Colonic mucosa (tissue), 4 donors: Measurements from ENCODE around the gene CMSS1. TPM values are rescaled to one million over a fixed set of nuclear protein-coding genes. Genes with fewer than 3 reads are reported as not detected.

Experiments
- DNase-seq: peaks from one replicate; pipeline ENCODE4 v3.0.0-alpha.2; 2020
- H3K27ac ChIP-seq: fragments of 200-600 bp; one replicate; pipeline ENCODE4 v1.8.0; 2021
- H3K27me3 ChIP-seq: fragments of 200-600 bp; one replicate; pipeline ENCODE4 v1.8.0; 2021
- H3K36me3 ChIP-seq: fragments of 200-600 bp; one replicate; pipeline ENCODE4 v1.8.0; 2021
- H3K4me1 ChIP-seq: fragments of 200-600 bp; one replicate; pipeline ENCODE4 v1.8.0; 2021; ENCODE audit warnings: mild to moderate bottlenecking
- H3K4me3 ChIP-seq: fragments of 200-600 bp; one replicate; pipeline ENCODE4 v1.8.0; 2021
- H3K9ac ChIP-seq, 2 donors: one replicate each; pipeline ENCODE4 v1.7.0; 2013; ENCODE audit warnings: control low read depth in 2 of 2, low read depth in 2 of 2, low read length in 2 of 2
- H3K9me3 ChIP-seq: fragments of 200-600 bp; one replicate; pipeline ENCODE4 v1.8.0; 2021
- intact Hi-C: fragments of 100-400 bp; cut with DNase I; formaldehyde crosslinking; loops from one replicate; pipeline ENCODE4 v1.14.1; 2022
- total RNA-seq, 2 donors: library from RNA; stranded (reverse); fragmentation: NEBNext Ultra II Directional in 1 of 2; extraction: Animal tissue kit (Norgen Biotek cat#: 25700) in 1 of 2; gene quantifications; one replicate each; pipeline ENCODE4 v1.2.1, GENCODE V29; 2021
- TF ChIP-seq, protein P1 (sequence below): fragments of 200-600 bp; IDR thresholded peaks from one replicate; pipeline ENCODE4 v1.8.0; 2022; ENCODE audit warnings: antibody characterized with exemption, mild to moderate bottlenecking
- donor health status: healthy.
- donor health status: DM: no; HTN: no; CAD: no.
- donor health status: DM: no; HTN: no; CAD: no.

Gene CMSS1
- total RNA-seq, 2 donors from 2014 or later = 10.7 to 24.7 TPM

DNA sequence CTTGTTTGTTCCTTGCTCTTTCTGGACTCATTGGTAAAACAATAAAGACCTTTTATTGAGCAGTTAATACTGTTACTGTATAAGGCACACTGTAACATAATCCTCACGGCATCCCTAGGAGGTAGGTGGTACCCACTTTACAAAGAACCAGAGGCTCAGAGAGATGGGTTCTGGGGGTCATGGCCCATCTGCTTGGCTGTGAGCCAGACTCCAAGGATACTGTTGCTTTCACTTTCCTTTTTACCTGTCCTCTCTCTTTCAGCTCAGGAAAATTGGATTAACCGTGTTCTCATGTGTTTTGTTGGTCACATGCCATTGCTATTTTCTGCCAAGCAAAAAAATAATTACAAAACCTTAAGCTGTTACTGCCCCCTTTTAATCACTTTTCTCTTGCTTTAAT is 331.5 kb downstream of the CMSS1 start:
- intact Hi-C loops = no loop called here
- no peak overlapping the region for H3K9ac ChIP-seq
- no peaks in the 10 kb centered on the region for H3K9me3 ChIP-seq
- no peaks in the 10 kb centered on the region for H3K4me1 ChIP-seq
- H3K27ac ChIP-seq = no peak overlapping the region
- TF ChIP-seq, protein P1, sequence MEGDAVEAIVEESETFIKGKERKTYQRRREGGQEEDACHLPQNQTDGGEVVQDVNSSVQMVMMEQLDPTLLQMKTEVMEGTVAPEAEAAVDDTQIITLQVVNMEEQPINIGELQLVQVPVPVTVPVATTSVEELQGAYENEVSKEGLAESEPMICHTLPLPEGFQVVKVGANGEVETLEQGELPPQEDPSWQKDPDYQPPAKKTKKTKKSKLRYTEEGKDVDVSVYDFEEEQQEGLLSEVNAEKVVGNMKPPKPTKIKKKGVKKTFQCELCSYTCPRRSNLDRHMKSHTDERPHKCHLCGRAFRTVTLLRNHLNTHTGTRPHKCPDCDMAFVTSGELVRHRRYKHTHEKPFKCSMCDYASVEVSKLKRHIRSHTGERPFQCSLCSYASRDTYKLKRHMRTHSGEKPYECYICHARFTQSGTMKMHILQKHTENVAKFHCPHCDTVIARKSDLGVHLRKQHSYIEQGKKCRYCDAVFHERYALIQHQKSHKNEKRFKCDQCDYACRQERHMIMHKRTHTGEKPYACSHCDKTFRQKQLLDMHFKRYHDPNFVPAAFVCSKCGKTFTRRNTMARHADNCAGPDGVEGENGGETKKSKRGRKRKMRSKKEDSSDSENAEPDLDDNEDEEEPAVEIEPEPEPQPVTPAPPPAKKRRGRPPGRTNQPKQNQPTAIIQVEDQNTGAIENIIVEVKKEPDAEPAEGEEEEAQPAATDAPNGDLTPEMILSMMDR = no peak
- no peaks in the 10 kb centered on the region for H3K27me3 ChIP-seq
- no peak for DNase-seq
- no peaks in the 10 kb centered on the region for H3K36me3 ChIP-seq
- H3K4me3 ChIP-seq = no peak overlapping the region

DNA sequence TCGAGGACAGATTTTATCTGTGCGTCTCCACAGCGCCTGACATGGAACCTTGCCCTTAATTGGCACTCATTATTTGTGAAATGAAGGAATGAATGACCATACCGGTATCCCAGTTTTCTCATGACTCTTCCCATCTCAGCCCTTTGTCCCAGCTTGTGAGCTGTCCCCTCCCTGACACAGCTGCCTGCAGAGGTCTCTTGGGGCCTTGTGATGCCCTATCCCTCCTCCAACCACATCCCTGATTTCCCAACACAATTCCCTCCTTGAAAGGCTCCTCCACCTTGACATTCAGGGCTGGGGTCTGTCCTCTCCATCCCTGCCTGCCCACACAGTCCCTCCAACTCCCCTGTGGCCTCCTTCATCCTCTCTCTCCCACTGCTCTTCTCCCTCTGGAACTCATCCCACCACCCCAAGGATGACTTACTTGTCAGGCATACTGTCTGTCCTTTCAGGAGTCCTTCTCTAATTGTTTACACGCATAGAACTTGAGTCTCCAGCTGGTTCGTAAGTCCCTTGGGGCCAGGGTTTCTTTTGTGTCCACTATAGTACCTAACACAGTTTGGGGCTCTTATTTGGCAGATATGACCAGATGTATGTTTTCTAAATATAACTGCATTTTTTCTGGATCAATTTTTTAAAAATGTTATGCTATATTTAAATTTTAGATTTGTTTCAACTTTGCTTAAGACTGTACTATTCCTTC is 332.2 kb downstream of the CMSS1 start:
- Histone ChIP-seq H3K4me3 (no peak overlapping the region), H3K9me3 (no peaks in the 10 kb centered on the region), H3K9ac (no peak overlapping the region), H3K27ac (no peak overlapping the region), H3K27me3 (no peaks in the 10 kb centered on the region), H3K4me1 (no peaks in the 10 kb centered on the region), H3K36me3 (no peaks in the 10 kb centered on the region)
- TF ChIP-seq, protein P1 = no peak
- no peak for DNase-seq
- intact Hi-C loops = no loop called here

DNA sequence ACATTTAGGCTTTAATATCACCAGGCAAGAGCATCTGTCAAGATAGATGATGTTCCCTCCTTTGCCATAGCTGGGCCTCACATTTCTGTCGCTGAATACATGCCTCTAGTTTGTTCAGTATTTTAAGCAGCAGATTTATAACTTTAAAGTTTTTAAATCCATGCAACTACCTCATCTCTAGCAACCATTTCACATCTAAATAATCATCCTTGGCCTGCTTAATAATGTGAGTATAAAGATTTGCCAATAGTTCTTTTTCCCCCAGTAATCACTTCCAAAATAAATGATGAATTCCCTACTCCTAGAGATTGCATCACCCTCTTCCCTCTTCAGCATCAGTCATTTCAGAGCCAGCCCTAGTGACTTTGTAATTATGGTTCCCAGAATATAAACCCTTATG is 332.8 kb downstream of the CMSS1 start:
- DNase-seq = no peak
- Histone ChIP-seq H3K9ac (no peak overlapping the region), H3K27ac (no peak overlapping the region), H3K9me3 (no peaks in the 10 kb centered on the region), H3K27me3 (no peaks in the 10 kb centered on the region), H3K4me1 (no peaks in the 10 kb centered on the region), H3K36me3 (no peaks in the 10 kb centered on the region), H3K4me3 (no peak overlapping the region)
- intact Hi-C loops = no loop called here
- TF ChIP-seq, protein P1 = no peak

DNA sequence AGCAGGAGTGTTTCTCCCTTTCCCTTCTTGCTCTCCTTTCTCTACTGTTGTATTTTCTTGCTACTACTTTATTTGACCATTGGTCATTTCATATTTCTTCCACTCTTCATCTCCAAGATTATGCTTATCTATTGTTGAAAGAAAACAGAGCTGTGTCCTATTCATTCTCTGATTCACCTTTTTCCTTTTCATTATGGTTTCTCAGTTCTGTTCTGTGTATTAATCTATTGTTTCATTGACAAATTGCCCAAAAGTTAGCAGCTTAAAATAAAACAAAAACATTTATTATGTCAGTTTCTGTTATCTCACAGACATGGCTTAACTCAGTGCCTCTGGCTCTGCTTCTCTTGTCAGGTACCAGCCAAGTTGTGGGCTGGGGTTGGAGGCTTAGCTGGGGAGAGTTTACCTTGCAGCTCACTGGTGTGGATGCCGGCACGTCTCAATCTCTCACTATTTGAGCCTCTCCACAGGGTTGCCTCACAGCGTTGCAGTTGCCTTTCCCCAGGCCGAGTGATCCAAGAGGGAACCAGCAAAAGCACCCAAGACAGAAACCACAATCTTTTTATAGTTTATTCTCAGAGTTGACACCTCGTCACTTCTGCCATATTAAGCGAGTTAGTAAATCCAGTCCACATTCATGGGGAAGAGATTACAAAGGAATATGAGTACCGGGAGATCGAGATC is 333.5 kb downstream of the CMSS1 start:
- H3K27me3 ChIP-seq = no peaks in the 10 kb centered on the region
- no peak overlapping the region for H3K4me3 ChIP-seq
- H3K4me1 ChIP-seq = no peaks in the 10 kb centered on the region
- no peaks in the 10 kb centered on the region for H3K36me3 ChIP-seq
- no peak overlapping the region for H3K9ac ChIP-seq
- no peaks in the 10 kb centered on the region for H3K9me3 ChIP-seq
- no peak overlapping the region for H3K27ac ChIP-seq
- intact Hi-C loops = no loop called here
- no peak for DNase-seq
- TF ChIP-seq, protein P1 = no peak

DNA sequence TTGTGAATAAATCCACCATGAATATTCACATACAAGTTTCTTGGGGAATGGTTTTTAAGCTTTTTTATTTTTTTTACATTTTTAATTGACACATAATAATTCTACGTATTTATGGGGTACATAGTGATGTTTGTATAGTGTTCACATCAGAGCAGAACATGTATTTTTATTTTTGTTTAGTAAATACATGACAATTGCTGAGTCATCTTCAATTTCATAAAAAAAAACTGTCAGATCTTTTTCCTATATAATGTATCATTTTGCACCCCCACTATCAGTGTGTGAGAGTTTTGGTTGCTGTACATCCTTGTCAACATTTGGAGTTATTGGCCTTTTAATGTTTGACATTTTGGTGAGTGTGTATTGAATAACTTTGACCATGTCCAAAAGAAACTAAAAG is 336.5 kb downstream of the CMSS1 start:
- Histone ChIP-seq H3K4me1 (no peaks in the 10 kb centered on the region), H3K27ac (no peak overlapping the region), H3K4me3 (no peak overlapping the region), H3K27me3 (no peaks in the 10 kb centered on the region), H3K36me3 (no peaks in the 10 kb centered on the region), H3K9ac (no peak overlapping the region), H3K9me3 (no peaks in the 10 kb centered on the region)
- intact Hi-C loops = no loop called here
- no peak for DNase-seq
- TF ChIP-seq, protein P1 = no peak
